Neural progenitor cell (in vitro differentiated cells): Measurements from ENCODE around the gene SH3GL3. TPM values are rescaled to one million over a fixed set of nuclear protein-coding genes. Genes with fewer than 3 reads are reported as not detected.

Source experiments
- DNase-seq: peaks from one replicate; pipeline ENCODE4 v3.0.0-alpha.2; 2016; ENCODE audit warnings: low spot score
- H2AFZ ChIP-seq: fragments of 200-600 bp; sonication (generic); replicated peaks from 2 replicates; pipeline ENCODE4 v1.6.1; 2016; ENCODE audit warnings: antibody characterized with exemption
- H3F3A ChIP-seq: fragments of 200-600 bp; sonication (generic); 2 replicates; pipeline ENCODE4 v1.6.1; 2016; ENCODE audit warnings: antibody characterized with exemption, low read depth
- H3K27ac ChIP-seq: fragments of 200-600 bp; sonication (generic); 2 replicates; pipeline ENCODE4 v1.5.1; 2016; ENCODE audit warnings: mild to moderate bottlenecking
- H3K27me3 ChIP-seq: fragments of 200-600 bp; sonication (generic); 2 replicates; pipeline ENCODE4 v1.6.1; 2016; ENCODE audit warnings: mild to moderate bottlenecking, moderate library complexity
- H3K36me3 ChIP-seq: fragments of 200-600 bp; sonication (generic); 2 replicates; pipeline ENCODE4 v1.5.1; 2016
- H3K4me1 ChIP-seq: fragments of 200-600 bp; sonication (generic); 2 replicates; pipeline ENCODE4 v1.6.1; 2016; ENCODE audit warnings: mixed run types
- H3K4me2 ChIP-seq: fragments of 200-600 bp; sonication (generic); 2 replicates; pipeline ENCODE4 v1.6.1; 2016
- H3K4me3 ChIP-seq: fragments of 200-600 bp; sonication (generic); 2 replicates; pipeline ENCODE4 v1.5.1; 2016
- H3K79me2 ChIP-seq: fragments of 200-600 bp; sonication (generic); 2 replicates; pipeline ENCODE4 v1.6.1; 2016; ENCODE audit warnings: low read depth
- H3K9ac ChIP-seq: fragments of 200-600 bp; sonication (generic); 2 replicates; pipeline ENCODE4 v1.6.1; 2016
- H3K9me3 ChIP-seq: fragments of 200-600 bp; sonication (generic); 2 replicates; pipeline ENCODE4 v1.5.1; 2016; ENCODE audit warnings: low read depth
- H4K20me1 ChIP-seq: fragments of 200-600 bp; sonication (generic); 2 replicates; pipeline ENCODE4 v1.6.1; 2016; ENCODE audit warnings: low read depth
- H3K27ac Mint-ChIP-seq: 3 replicates; pipeline ENCODE4 v1.8.0; 2021; ENCODE audit warnings: mixed read lengths
- H3K27me3 Mint-ChIP-seq: 2 replicates; pipeline ENCODE4 v1.8.0; 2022; ENCODE audit warnings: low read depth, mild to moderate bottlenecking, inconsistent platforms, moderate library complexity, mixed read lengths; ENCODE audit not compliant: insufficient read depth
- H3K36me3 Mint-ChIP-seq: 3 replicates; pipeline ENCODE4 v1.8.0; 2021; ENCODE audit warnings: mixed read lengths
- H3K4me1 Mint-ChIP-seq: 3 replicates; pipeline ENCODE4 v1.8.0; 2021; ENCODE audit warnings: mixed read lengths
- H3K4me3 Mint-ChIP-seq: 3 replicates; pipeline ENCODE4 v1.8.0; 2021; ENCODE audit warnings: mild to moderate bottlenecking, moderate library complexity, mixed read lengths
- H3K9me3 Mint-ChIP-seq: 3 replicates; pipeline ENCODE4 v1.8.0; 2020; ENCODE audit warnings: mixed read lengths
- CTCF ChIP-seq: fragments of 200-600 bp; sonication (generic); IDR thresholded peaks from 2 replicates; pipeline ENCODE4 v1.5.1; 2017; ENCODE audit warnings: antibody characterized with exemption, mild to moderate bottlenecking
- EZH2 ChIP-seq: fragments of 200-600 bp; sonication (generic); IDR thresholded peaks from 2 replicates; pipeline ENCODE4 v1.6.1; 2017; ENCODE audit warnings: antibody characterized with exemption, mild to moderate bottlenecking, moderate library complexity
- EZH2phosphoT487 ChIP-seq: fragments of 200-600 bp; sonication (generic); IDR thresholded peaks from 2 replicates; pipeline ENCODE4 v1.6.1; 2017; ENCODE audit warnings: antibody characterized with exemption
- total RNA-seq: library from RNA; depleted of rRNA; stranded (reverse); fragments of >200 nt; gene quantifications from 2 replicates; pipeline ENCODE4 v1.2.3, GENCODE V29; 2015; ENCODE audit warnings: low replicate concordance

The SH3GL3 gene
- total RNA-seq, 1 donor from 2014 or later, result 8.2 TPM

- no peak overlapping the region for H3K4me3 Mint-ChIP-seq
- H3K27me3 Mint-ChIP-seq, result no peaks in the 10 kb centered on the region
- H3K27ac Mint-ChIP-seq, result no peak overlapping the region
- H3K36me3 Mint-ChIP-seq, result no peaks in the 10 kb centered on the region
- H3K4me1 ChIP-seq, result no peaks in the 10 kb centered on the region
- TF ChIP-seq EZH2 (no peak), CTCF (no peak), EZH2phosphoT487 (no peak)
- no peak overlapping the region for H3K4me3 ChIP-seq
- no peak for DNase-seq
- no peaks in the 10 kb centered on the region for H3K79me2 ChIP-seq
- H3K27me3 ChIP-seq, result no peaks in the 10 kb centered on the region
- no peak overlapping the region for H3K4me2 ChIP-seq
- no peaks in the 10 kb centered on the region for H3K4me1 Mint-ChIP-seq
- H3K9me3 ChIP-seq, result no peaks in the 10 kb centered on the region
- peaks cover 3% of the 10 kb centered on the region for H3K9me3 Mint-ChIP-seq
- peak overlapping the region; percentile 55 for H2AFZ ChIP-seq
- no peak overlapping the region for H3K9ac ChIP-seq
- no peaks in the 10 kb centered on the region for H4K20me1 ChIP-seq
- no peaks in the 10 kb centered on the region for H3K36me3 ChIP-seq
- H3K27ac ChIP-seq, result no peak overlapping the region
- H3F3A ChIP-seq, result no peaks in the 10 kb centered on the region
Observed at GRCh38 chr15:83503595-83504364, 56.6 kb downstream of the SH3GL3 start.

GRCh38 chr15:83504365-83504764, 57.2 kb downstream of the SH3GL3 start:
- Histone ChIP-seq H2AFZ (peak overlapping the region; percentile 55), H3K27me3 (no peaks in the 10 kb centered on the region), H3F3A (no peaks in the 10 kb centered on the region), H3K27ac (no peak overlapping the region), H3K79me2 (no peaks in the 10 kb centered on the region), H3K4me1 (no peaks in the 10 kb centered on the region), H3K4me3 (no peak overlapping the region), H3K36me3 (no peaks in the 10 kb centered on the region), H3K9me3 (no peaks in the 10 kb centered on the region), H4K20me1 (no peaks in the 10 kb centered on the region), H3K4me2 (no peak overlapping the region), H3K9ac (no peak overlapping the region)
- no peak for DNase-seq
- Mint-ChIP-seq H3K9me3 (no peaks in the 10 kb centered on the region), H3K27me3 (no peaks in the 10 kb centered on the region), H3K4me3 (no peak overlapping the region), H3K4me1 (no peaks in the 10 kb centered on the region), H3K36me3 (no peaks in the 10 kb centered on the region), H3K27ac (no peak overlapping the region)
- TF ChIP-seq CTCF (no peak), EZH2phosphoT487 (no peak), EZH2 (no peak)

GRCh38 chr15:83510001-83510400, 62.9 kb downstream of the SH3GL3 start:
- no peak overlapping the region for H3K4me3 Mint-ChIP-seq
- H3K36me3 Mint-ChIP-seq, result no peaks in the 10 kb centered on the region
- no peak for TF ChIP-seq EZH2
- peaks cover 4% of the 10 kb centered on the region for H3K4me1 ChIP-seq
- no peak overlapping the region for H3K27ac Mint-ChIP-seq
- no peaks in the 10 kb centered on the region for H3K9me3 Mint-ChIP-seq
- H3K79me2 ChIP-seq, result no peaks in the 10 kb centered on the region
- no peaks in the 10 kb centered on the region for H4K20me1 ChIP-seq
- no peaks in the 10 kb centered on the region for H3K9me3 ChIP-seq
- no peak overlapping the region for H3K9ac ChIP-seq
- no peaks in the 10 kb centered on the region for H3K27me3 Mint-ChIP-seq
- H3K27ac ChIP-seq, result no peak overlapping the region
- no peak overlapping the region for H3K4me2 ChIP-seq
- DNase-seq, result no peak
- H3K27me3 ChIP-seq, result no peaks in the 10 kb centered on the region
- H3K4me3 ChIP-seq, result no peak overlapping the region
- H3K36me3 ChIP-seq, result no peaks in the 10 kb centered on the region
- H3K4me1 Mint-ChIP-seq, result peaks cover 25% of the 10 kb centered on the region
- H2AFZ ChIP-seq, result no peak overlapping the region
- H3F3A ChIP-seq, result no peaks in the 10 kb centered on the region

GRCh38 chr15:83512459-83512858, 65.3 kb downstream of the SH3GL3 start:
- TF ChIP-seq CTCF (no peak), EZH2 (no peak), EZH2phosphoT487 (no peak)
- no peak overlapping the region for H3K9ac ChIP-seq
- peak; percentile 31 for DNase-seq
- no peak overlapping the region for H3K27ac ChIP-seq
- H4K20me1 ChIP-seq, result no peaks in the 10 kb centered on the region
- H3F3A ChIP-seq, result no peaks in the 10 kb centered on the region
- Mint-ChIP-seq H3K36me3 (no peaks in the 10 kb centered on the region), H3K4me1 (peaks cover 35% of the 10 kb centered on the region), H3K9me3 (no peaks in the 10 kb centered on the region), H3K27me3 (no peaks in the 10 kb centered on the region), H3K4me3 (no peak overlapping the region), H3K27ac (no peak overlapping the region)
- H3K4me1 ChIP-seq, result peaks cover 4% of the 10 kb centered on the region
- H3K9me3 ChIP-seq, result no peaks in the 10 kb centered on the region
- peak overlapping the region; percentile 39 for H2AFZ ChIP-seq
- no peak overlapping the region for H3K4me3 ChIP-seq
- H3K79me2 ChIP-seq, result no peaks in the 10 kb centered on the region
- H3K27me3 ChIP-seq, result no peaks in the 10 kb centered on the region
- no peaks in the 10 kb centered on the region for H3K36me3 ChIP-seq
- peak overlapping the region; percentile 0 for H3K4me2 ChIP-seq
